Measurements from ENCODE around the gene CEP72.

Gene CEP72

DNA sequence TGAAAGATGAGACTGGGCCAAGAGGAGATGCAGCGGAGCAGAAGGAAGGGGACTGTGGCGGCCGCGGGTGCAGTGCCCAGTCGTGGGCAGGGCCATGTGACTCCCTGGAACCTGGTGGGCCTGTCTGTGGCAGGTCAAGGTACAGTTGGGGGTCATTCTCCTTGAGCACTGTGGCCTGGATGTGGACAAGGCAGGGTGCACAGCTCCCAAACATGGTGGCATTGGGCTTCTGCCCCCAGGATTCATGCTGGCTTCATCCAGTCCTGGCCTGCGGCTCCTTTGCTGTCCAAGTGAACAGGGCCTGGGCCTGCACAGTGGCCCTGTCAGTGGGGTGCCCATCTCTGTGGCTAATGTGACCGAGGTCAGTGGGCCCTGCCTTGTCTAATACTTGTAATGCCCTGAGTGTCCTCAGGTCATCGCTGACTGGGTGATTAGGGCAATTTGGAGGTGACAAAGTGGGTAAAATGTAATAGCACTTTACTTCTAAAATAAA lies 39.9 kb downstream of the CEP72 start:
- no peak for DNase-seq (ENCODE audit: low spot score)
- H3K4me1 Mint-ChIP-seq (ENCODE audit: low read depth) = no peaks in the 10 kb centered on the region
- no peak overlapping the region for H3K27ac Mint-ChIP-seq
- H3K4me3 Mint-ChIP-seq = no peak overlapping the region
- H3K36me3 Mint-ChIP-seq (ENCODE audit: low read depth) = peaks cover 15% of the 10 kb centered on the region
- no peaks in the 10 kb centered on the region for H3K9me3 Mint-ChIP-seq
- H3K27me3 Mint-ChIP-seq (ENCODE audit: low read depth) = no peaks in the 10 kb centered on the region

DNA sequence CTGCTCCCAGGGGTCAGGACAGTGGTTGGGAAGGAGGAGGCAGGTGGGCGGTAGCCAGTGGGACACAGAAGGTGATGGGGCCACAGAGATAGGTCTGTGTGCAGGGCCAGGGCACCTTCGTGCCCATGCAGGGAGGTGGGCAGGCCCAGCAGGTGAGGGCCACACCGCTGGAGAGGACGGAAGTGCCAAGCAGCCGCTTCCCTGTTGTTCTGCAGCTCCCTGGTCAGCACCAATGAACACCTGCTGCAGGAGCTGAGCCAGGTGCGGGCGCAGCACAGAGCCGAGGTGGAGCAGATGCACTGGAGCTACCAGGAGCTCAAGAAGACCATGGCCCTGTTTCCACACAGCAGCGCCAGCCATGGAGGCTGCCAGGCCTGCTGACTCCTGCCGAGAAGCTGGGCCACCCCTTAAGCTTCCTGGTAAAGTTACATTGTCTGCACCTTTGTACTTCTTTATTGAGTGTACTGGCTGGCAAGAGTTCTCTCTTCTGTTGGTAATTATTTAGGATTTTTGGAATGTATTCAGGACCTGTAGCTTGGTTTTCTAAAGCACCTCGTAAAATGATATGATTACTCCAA lies 40.7 kb downstream of the CEP72 start:
- Mint-ChIP-seq H3K4me3 (no peak overlapping the region), H3K9me3 (no peaks in the 10 kb centered on the region), H3K36me3 (ENCODE audit: low read depth) (peaks cover 18% of the 10 kb centered on the region), H3K4me1 (ENCODE audit: low read depth) (no peaks in the 10 kb centered on the region), H3K27ac (no peak overlapping the region), H3K27me3 (ENCODE audit: low read depth) (no peaks in the 10 kb centered on the region)
- no peak for DNase-seq (ENCODE audit: low spot score)

DNA sequence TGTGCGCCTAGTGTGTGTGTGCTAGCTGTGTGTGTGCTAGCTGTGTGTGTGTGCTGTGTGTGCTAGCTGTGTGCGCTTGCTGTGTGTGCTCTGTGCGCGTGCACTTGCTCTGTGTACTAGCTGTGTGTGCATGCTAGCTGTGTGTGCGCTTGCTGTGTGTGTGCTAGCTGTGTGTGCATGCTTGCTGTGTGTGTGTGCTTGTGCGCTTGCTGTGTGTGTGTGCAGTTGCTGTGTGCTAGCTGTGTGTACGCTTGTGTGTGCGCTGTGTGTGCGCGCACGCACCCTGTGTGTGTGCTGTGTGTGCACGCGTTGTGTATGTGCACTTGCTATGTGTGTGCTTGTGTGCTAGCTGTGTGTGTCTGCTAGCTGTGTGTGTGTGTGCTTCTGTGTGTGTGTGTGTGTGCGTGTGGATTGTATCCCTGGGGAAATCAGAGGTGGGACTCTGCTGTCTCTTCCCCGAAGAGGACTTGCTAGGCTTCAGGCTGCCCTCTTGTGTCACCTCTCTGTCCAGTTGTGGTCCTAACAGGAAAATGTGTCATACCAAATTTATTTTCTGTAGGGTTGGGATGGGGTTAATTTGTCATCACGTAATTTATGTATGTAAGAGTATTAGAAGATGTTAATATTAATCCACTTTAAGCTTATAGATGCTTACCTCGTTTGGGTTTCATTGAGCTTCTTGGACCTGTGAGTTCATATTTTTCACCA lies 42.1 kb downstream of the CEP72 start:
- H3K27me3 Mint-ChIP-seq (ENCODE audit: low read depth) = no peaks in the 10 kb centered on the region
- no peak for DNase-seq (ENCODE audit: low spot score)
- no peaks in the 10 kb centered on the region for H3K4me1 Mint-ChIP-seq (ENCODE audit: low read depth)
- H3K27ac Mint-ChIP-seq = peak overlapping the region; percentile 17
- H3K9me3 Mint-ChIP-seq = no peaks in the 10 kb centered on the region
- H3K36me3 Mint-ChIP-seq (ENCODE audit: low read depth) = peaks cover 27% of the 10 kb centered on the region
- no peak overlapping the region for H3K4me3 Mint-ChIP-seq

GRCh38 chr5:655406-655805 lies 43.3 kb downstream of the CEP72 start:
- DNase-seq (ENCODE audit: low spot score) = no peak
- H3K4me3 Mint-ChIP-seq = no peak overlapping the region
- H3K27me3 Mint-ChIP-seq (ENCODE audit: low read depth) = no peaks in the 10 kb centered on the region
- peaks cover 2% of the 10 kb centered on the region for H3K4me1 Mint-ChIP-seq (ENCODE audit: low read depth)
- H3K9me3 Mint-ChIP-seq = no peaks in the 10 kb centered on the region
- peaks cover 35% of the 10 kb centered on the region for H3K36me3 Mint-ChIP-seq (ENCODE audit: low read depth)
- no peak overlapping the region for H3K27ac Mint-ChIP-seq

- Mint-ChIP-seq H3K36me3 (ENCODE audit: low read depth) (peaks cover 40% of the 10 kb centered on the region), H3K4me1 (ENCODE audit: low read depth) (peaks cover 2% of the 10 kb centered on the region), H3K27me3 (ENCODE audit: low read depth) (no peaks in the 10 kb centered on the region), H3K9me3 (no peaks in the 10 kb centered on the region), H3K27ac (no peak overlapping the region), H3K4me3 (no peak overlapping the region)
- DNase-seq (ENCODE audit: low spot score) = no peak
Observed at GRCh38 chr5:657570-657969, 45.4 kb downstream of the CEP72 start.

- Mint-ChIP-seq H3K36me3 (ENCODE audit: low read depth) (peaks cover 38% of the 10 kb centered on the region), H3K4me3 (no peak overlapping the region), H3K4me1 (ENCODE audit: low read depth) (peaks cover 2% of the 10 kb centered on the region), H3K27ac (no peak overlapping the region), H3K27me3 (ENCODE audit: low read depth) (no peaks in the 10 kb centered on the region), H3K9me3 (no peaks in the 10 kb centered on the region)
- DNase-seq (ENCODE audit: low spot score) = no peak
Observed at GRCh38 chr5:658103-658502, 46.0 kb downstream of the CEP72 start.

- no peaks in the 10 kb centered on the region for H3K27me3 Mint-ChIP-seq (ENCODE audit: low read depth)
- H3K4me1 Mint-ChIP-seq (ENCODE audit: low read depth) = peaks cover 2% of the 10 kb centered on the region
- no peaks in the 10 kb centered on the region for H3K9me3 Mint-ChIP-seq
- H3K4me3 Mint-ChIP-seq = no peak overlapping the region
- no peak overlapping the region for H3K27ac Mint-ChIP-seq
- H3K36me3 Mint-ChIP-seq (ENCODE audit: low read depth) = peaks cover 36% of the 10 kb centered on the region
- no peak for DNase-seq (ENCODE audit: low spot score)
Observed at GRCh38 chr5:659496-660263, 47.5 kb downstream of the CEP72 start.

GRCh38 chr5:660491-661030 lies 48.4 kb downstream of the CEP72 start:
- no peaks in the 10 kb centered on the region for H3K27me3 Mint-ChIP-seq (ENCODE audit: low read depth)
- DNase-seq (ENCODE audit: low spot score) = no peak
- no peak overlapping the region for H3K27ac Mint-ChIP-seq
- H3K4me1 Mint-ChIP-seq (ENCODE audit: low read depth) = peaks cover 2% of the 10 kb centered on the region
- no peak overlapping the region for H3K4me3 Mint-ChIP-seq
- H3K36me3 Mint-ChIP-seq (ENCODE audit: low read depth) = peaks cover 35% of the 10 kb centered on the region
- H3K9me3 Mint-ChIP-seq = no peaks in the 10 kb centered on the region

DNA sequence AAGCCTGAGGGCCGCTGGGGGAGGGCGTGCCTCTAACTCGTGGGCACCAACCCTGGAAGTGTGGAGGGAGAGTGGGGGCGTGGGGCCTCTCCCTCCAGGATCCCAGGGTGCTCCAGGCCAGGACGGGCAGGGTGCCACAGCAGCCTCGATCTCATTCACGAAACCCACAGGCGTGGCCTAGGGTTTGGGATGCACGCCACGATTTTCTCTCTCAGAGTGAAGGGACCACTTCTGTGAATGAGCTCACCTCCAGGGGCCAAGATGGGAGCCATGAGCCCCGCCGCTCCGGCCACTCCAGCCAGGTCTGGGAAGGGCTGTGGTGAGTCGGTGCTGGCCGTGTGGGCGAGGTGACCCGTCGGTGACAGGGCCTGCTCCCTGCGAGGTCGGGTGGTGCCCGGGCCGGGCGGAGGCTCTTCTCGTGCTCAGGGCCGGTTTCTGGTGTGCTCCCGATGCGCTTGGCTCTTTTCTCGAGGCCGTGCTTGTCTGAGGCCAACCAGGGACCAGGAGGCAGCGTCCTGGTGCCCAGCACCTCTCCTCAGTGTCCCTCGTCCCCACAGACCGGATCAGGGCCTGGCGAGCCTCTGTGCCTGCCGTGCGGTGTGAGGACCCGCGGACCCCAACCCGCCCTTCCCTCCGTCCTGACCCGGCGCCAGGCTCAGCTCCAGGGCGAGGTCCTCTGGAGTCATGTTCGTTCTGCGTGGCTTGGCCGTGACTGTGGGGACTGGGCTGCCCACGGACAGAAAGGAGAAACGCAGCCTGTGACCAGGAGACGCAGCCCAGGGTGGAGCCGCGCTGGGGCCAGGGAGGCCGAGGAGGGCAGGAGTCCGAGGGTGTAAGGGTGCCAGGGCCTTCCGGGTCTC lies 50.0 kb downstream of the CEP72 start:
- no peaks in the 10 kb centered on the region for H3K27me3 Mint-ChIP-seq (ENCODE audit: low read depth)
- H3K27ac Mint-ChIP-seq = no peak overlapping the region
- H3K9me3 Mint-ChIP-seq = no peaks in the 10 kb centered on the region
- H3K4me3 Mint-ChIP-seq = no peak overlapping the region
- H3K4me1 Mint-ChIP-seq (ENCODE audit: low read depth) = peaks cover 2% of the 10 kb centered on the region
- H3K36me3 Mint-ChIP-seq (ENCODE audit: low read depth) = peaks cover 32% of the 10 kb centered on the region
- no peak for DNase-seq (ENCODE audit: low spot score)

GRCh38 chr5:662751-663435 lies 50.8 kb downstream of the CEP72 start:
- Mint-ChIP-seq H3K9me3 (no peaks in the 10 kb centered on the region), H3K4me3 (no peak overlapping the region), H3K27ac (no peak overlapping the region), H3K36me3 (ENCODE audit: low read depth) (peaks cover 32% of the 10 kb centered on the region), H3K4me1 (ENCODE audit: low read depth) (peaks cover 2% of the 10 kb centered on the region), H3K27me3 (ENCODE audit: low read depth) (no peaks in the 10 kb centered on the region)
- DNase-seq (ENCODE audit: low spot score) = no peak

DNA sequence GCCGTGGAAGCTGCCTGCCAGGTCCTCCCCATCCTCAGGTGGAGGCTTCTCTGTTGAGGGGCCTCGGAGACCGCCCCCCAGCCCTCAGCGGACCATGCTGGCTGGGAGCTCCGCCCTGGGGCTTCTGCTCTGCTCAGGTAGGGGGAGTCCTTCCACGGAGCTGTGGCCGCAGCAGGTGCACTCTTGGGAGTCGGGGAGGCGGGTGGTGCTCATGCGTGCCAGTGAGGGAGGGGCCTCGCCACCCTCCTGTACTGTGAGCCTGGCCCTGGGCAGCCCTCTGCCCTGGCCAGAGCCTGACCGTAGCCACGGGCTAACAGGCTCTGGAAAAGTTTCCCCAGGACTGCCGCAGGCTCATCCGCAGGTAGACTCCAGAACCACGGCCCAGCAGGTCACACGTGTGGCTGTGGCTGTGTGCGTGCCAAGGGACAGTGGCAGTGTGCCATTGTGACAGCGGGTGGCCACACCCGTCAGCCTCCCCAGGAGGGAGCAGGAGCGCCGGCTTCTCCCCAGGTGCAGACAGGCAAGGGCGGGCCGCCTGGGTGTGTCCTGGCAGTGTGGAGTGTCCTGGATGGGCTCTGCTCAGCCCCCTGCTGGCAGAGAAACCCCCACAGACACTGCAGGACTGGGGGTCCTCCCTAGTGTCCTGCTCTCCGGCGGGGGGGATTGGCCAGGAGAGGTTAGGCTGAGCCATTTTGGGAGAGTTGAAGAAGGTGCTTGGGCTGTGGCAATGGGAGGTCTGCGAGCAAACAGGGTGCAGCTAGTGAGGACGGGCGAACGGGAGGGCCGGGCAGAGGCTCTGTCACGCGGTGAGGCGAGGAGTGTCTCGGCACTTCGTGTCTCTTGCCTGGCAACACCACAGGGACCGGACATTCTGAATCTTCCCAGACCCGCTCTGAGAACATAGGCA lies 51.5 kb downstream of the CEP72 start:
- no peak overlapping the region for H3K27ac Mint-ChIP-seq
- H3K27me3 Mint-ChIP-seq (ENCODE audit: low read depth) = no peaks in the 10 kb centered on the region
- H3K9me3 Mint-ChIP-seq = no peaks in the 10 kb centered on the region
- no peak for DNase-seq (ENCODE audit: low spot score)
- H3K4me3 Mint-ChIP-seq = no peak overlapping the region
- H3K4me1 Mint-ChIP-seq (ENCODE audit: low read depth) = peaks cover 2% of the 10 kb centered on the region
- H3K36me3 Mint-ChIP-seq (ENCODE audit: low read depth) = peaks cover 27% of the 10 kb centered on the region

GRCh38 chr5:664343-664993 lies 52.3 kb downstream of the CEP72 start:
- no peak for DNase-seq (ENCODE audit: low spot score)
- Mint-ChIP-seq H3K4me1 (ENCODE audit: low read depth) (peaks cover 2% of the 10 kb centered on the region), H3K36me3 (ENCODE audit: low read depth) (peaks cover 22% of the 10 kb centered on the region), H3K9me3 (no peaks in the 10 kb centered on the region), H3K27me3 (ENCODE audit: low read depth) (no peaks in the 10 kb centered on the region), H3K4me3 (no peak overlapping the region), H3K27ac (no peak overlapping the region)
